ENCODE data around the gene PIM1. TPM values are rescaled to one million over a fixed set of nuclear protein-coding genes. Genes with fewer than 3 reads are reported as not detected.

PIM1 gene
- total and polyA plus RNA-seq, 10 of the 15 experiments (the other 5 are each of a cell fraction or from before 2014, with no cell fraction given) = 0.66 to 33.9 (median 10.2) TPM

DNA sequence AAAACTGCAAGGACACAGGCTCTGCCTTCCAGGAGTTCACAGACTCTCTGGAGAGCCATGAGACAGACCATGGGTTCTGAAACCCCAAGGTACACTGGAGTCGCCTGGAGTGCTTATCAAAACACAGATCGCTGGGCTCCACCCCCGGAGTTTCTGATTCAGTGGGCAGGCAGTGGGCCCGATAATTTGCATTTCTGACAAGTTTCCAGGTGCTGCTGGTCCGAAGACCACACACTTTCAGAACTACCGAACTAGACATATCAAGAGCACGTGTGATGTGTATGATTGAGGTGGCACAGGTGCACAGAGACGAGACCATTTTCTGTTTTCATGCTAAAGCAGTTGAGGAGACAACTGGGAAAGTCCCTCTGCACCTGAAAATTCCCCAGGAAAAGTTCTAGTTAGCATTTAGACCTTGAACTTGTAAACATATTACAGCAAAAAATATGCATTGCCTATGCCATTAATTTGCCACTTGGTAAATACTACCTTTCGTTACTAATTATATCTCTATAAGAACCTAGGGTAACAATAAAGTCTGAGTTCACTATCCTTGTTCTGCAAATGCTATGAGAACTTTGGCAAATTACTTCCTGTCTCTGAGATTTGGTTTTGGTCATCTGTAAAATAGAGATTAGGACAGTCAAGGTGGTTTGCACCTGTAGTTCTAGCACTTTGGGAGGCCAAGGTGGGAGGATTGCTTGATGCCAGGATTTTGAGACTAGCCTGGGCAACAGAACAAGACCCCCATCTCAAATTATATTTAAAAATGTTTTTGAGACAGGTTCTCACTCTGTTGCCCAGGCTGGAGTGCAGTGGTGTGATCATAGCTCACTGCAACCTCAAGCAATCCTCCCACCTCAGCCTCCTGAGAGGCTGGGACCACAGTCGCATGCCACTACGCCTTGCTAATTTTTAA is 14.3 kb upstream of the PIM1 start (continued):
- TF ChIP-seq, protein P1, sequence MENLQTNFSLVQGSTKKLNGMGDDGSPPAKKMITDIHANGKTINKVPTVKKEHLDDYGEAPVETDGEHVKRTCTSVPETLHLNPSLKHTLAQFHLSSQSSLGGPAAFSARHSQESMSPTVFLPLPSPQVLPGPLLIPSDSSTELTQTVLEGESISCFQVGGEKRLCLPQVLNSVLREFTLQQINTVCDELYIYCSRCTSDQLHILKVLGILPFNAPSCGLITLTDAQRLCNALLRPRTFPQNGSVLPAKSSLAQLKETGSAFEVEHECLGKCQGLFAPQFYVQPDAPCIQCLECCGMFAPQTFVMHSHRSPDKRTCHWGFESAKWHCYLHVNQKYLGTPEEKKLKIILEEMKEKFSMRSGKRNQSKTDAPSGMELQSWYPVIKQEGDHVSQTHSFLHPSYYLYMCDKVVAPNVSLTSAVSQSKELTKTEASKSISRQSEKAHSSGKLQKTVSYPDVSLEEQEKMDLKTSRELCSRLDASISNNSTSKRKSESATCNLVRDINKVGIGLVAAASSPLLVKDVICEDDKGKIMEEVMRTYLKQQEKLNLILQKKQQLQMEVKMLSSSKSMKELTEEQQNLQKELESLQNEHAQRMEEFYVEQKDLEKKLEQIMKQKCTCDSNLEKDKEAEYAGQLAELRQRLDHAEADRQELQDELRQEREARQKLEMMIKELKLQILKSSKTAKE (IDR thresholded peaks at IDR 0.05; ENCODE audit: low read depth, poor library complexity, severe bottlenecking) = peak; percentile 98
- TF ChIP-seq GATAD2B (conservative IDR thresholded peaks at IDR 0.05; ENCODE audit: low read depth) (peak; percentile 44; the same call in 1 of the 2 replicates), BACH1 (IDR thresholded peaks at IDR 0.05; ENCODE audit: borderline replicate concordance) (peak; percentile 61; the same call in 1 of the 2 replicates), NFYA (IDR thresholded peaks at IDR 0.05; ENCODE audit: borderline replicate concordance, low read depth, low read length) (no peak), SRF (IDR thresholded peaks at IDR 0.05; ENCODE audit: low read depth in 2 of 2, low read length in 2 of 2) (no peak), SMAD1 (IDR thresholded peaks at IDR 0.05; ENCODE audit: low read depth, partially characterized antibody) (peak; percentile 35), RELA (IDR thresholded peaks at IDR 0.05; ENCODE audit: borderline replicate concordance, partially characterized antibody) (peak; percentile 94), MYC (IDR thresholded peaks at IDR 0.05; ENCODE audit: insufficient read depth, insufficient read length, insufficient replicate concordance, low read length, severe bottlenecking) (no peak), NR2C2 (IDR thresholded peaks at IDR 0.05; ENCODE audit: borderline replicate concordance, control insufficient read depth, insufficient read length, low read depth) (no peak), NBN (IDR thresholded peaks at IDR 0.05) (peak; percentile 93)
- TF ChIP-seq, protein P2, sequence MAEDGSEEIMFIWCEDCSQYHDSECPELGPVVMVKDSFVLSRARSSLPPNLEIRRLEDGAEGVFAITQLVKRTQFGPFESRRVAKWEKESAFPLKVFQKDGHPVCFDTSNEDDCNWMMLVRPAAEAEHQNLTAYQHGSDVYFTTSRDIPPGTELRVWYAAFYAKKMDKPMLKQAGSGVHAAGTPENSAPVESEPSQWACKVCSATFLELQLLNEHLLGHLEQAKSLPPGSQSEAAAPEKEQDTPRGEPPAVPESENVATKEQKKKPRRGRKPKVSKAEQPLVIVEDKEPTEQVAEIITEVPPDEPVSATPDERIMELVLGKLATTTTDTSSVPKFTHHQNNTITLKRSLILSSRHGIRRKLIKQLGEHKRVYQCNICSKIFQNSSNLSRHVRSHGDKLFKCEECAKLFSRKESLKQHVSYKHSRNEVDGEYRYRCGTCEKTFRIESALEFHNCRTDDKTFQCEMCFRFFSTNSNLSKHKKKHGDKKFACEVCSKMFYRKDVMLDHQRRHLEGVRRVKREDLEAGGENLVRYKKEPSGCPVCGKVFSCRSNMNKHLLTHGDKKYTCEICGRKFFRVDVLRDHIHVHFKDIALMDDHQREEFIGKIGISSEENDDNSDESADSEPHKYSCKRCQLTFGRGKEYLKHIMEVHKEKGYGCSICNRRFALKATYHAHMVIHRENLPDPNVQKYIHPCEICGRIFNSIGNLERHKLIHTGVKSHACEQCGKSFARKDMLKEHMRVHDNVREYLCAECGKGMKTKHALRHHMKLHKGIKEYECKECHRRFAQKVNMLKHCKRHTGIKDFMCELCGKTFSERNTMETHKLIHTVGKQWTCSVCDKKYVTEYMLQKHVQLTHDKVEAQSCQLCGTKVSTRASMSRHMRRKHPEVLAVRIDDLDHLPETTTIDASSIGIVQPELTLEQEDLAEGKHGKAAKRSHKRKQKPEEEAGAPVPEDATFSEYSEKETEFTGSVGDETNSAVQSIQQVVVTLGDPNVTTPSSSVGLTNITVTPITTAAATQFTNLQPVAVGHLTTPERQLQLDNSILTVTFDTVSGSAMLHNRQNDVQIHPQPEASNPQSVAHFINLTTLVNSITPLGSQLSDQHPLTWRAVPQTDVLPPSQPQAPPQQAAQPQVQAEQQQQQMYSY (CRISPR knock-in tag; IDR thresholded peaks at IDR 0.05) = no peak
- TF ChIP-seq, protein P3, sequence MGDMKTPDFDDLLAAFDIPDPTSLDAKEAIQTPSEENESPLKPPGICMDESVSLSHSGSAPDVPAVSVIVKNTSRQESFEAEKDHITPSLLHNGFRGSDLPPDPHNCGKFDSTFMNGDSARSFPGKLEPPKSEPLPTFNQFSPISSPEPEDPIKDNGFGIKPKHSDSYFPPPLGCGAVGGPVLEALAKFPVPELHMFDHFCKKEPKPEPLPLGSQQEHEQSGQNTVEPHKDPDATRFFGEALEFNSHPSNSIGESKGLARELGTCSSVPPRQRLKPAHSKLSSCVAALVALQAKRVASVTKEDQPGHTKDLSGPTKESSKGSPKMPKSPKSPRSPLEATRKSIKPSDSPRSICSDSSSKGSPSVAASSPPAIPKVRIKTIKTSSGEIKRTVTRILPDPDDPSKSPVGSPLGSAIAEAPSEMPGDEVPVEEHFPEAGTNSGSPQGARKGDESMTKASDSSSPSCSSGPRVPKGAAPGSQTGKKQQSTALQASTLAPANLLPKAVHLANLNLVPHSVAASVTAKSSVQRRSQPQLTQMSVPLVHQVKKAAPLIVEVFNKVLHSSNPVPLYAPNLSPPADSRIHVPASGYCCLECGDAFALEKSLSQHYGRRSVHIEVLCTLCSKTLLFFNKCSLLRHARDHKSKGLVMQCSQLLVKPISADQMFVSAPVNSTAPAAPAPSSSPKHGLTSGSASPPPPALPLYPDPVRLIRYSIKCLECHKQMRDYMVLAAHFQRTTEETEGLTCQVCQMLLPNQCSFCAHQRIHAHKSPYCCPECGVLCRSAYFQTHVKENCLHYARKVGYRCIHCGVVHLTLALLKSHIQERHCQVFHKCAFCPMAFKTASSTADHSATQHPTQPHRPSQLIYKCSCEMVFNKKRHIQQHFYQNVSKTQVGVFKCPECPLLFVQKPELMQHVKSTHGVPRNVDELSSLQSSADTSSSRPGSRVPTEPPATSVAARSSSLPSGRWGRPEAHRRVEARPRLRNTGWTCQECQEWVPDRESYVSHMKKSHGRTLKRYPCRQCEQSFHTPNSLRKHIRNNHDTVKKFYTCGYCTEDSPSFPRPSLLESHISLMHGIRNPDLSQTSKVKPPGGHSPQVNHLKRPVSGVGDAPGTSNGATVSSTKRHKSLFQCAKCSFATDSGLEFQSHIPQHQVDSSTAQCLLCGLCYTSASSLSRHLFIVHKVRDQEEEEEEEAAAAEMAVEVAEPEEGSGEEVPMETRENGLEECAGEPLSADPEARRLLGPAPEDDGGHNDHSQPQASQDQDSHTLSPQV (IDR thresholded peaks at IDR 0.05) = no peak
- TF ChIP-seq, protein P4, sequence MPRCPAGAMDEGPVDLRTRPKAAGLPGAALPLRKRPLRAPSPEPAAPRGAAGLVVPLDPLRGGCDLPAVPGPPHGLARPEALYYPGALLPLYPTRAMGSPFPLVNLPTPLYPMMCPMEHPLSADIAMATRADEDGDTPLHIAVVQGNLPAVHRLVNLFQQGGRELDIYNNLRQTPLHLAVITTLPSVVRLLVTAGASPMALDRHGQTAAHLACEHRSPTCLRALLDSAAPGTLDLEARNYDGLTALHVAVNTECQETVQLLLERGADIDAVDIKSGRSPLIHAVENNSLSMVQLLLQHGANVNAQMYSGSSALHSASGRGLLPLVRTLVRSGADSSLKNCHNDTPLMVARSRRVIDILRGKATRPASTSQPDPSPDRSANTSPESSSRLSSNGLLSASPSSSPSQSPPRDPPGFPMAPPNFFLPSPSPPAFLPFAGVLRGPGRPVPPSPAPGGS (IDR thresholded peaks at IDR 0.05; ENCODE audit: borderline replicate concordance, insufficient read depth, low read depth, low read length, poor library complexity, severe bottlenecking) = peak; percentile 84
- TF ChIP-seq, protein P5, sequence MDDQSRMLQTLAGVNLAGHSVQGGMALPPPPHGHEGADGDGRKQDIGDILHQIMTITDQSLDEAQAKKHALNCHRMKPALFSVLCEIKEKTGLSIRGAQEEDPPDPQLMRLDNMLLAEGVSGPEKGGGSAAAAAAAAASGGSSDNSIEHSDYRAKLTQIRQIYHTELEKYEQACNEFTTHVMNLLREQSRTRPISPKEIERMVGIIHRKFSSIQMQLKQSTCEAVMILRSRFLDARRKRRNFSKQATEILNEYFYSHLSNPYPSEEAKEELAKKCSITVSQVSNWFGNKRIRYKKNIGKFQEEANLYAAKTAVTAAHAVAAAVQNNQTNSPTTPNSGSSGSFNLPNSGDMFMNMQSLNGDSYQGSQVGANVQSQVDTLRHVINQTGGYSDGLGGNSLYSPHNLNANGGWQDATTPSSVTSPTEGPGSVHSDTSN (IDR thresholded peaks at IDR 0.05; ENCODE audit: insufficient replicate concordance, low read depth, low read length) = no peak
